PC-3 (cell line): Measurements from ENCODE around the gene PACRG. TPM values are rescaled to one million over a fixed set of nuclear protein-coding genes. Genes with fewer than 3 reads are reported as not detected.

Experiments
- ATAC-seq: fragments of 200-7000 bp; cut with Tn5 transposase; 2 replicates; pipeline ENCODE4 v1.9.1; 2020; ENCODE audit warnings: mild to moderate bottlenecking, moderate library complexity
- BruUV-seq: library from RNA; stranded (reverse); fragments of 400-500 nt; replicated peaks from 2 replicates; lab custom pipeline; 2021; lab: Mats Ljungman, UMichigan
- CTCF ChIA-PET: fragments of 300-600 bp; sonication (Branson Sonifier 250); formaldehyde crosslinking; loops from one replicate; lab custom pipeline; 2022; ENCODE audit warnings: antibody characterized with exemption; lab: Charles Lee
- POLR2A ChIA-PET: fragments of 300-600 bp; sonication (Branson Sonifier 250); formaldehyde crosslinking; loops from one replicate; lab custom pipeline; 2022; ENCODE audit warnings: antibody characterized with exemption; ENCODE audit not compliant: unreplicated experiment; lab: Charles Lee
- DNase-seq: peaks from one replicate; pipeline ENCODE4 v3.0.0-alpha.2; 2015
- H2AFZ ChIP-seq: fragments of 300-600 bp; sonication (generic); 2 replicates; pipeline ENCODE4 v1.6.0; 2016; ENCODE audit warnings: antibody characterized with exemption, low read length
- H3F3A ChIP-seq: fragments of 300-600 bp; sonication (generic); one replicate; pipeline ENCODE4 v1.6.0; 2017; ENCODE audit warnings: antibody characterized with exemption, low read length, control low read depth, mild to moderate bottlenecking; ENCODE audit not compliant: unreplicated experiment
- H3K27ac ChIP-seq: fragments of 300-600 bp; sonication (generic); 2 replicates; pipeline ENCODE4 v1.5.1; 2016; ENCODE audit warnings: mild to moderate bottlenecking, low read length
- H3K27me3 ChIP-seq: fragments of 300-600 bp; sonication (generic); 2 replicates; pipeline ENCODE4 v1.6.1; 2016; ENCODE audit warnings: low read length, mixed read lengths
- H3K36me3 ChIP-seq: fragments of 300-600 bp; sonication (generic); 2 replicates; pipeline ENCODE4 v1.6.1; 2016; ENCODE audit warnings: low read depth, mixed run types, low read length, mixed read lengths
- H3K4me1 ChIP-seq: fragments of 300-600 bp; sonication (generic); 2 replicates; pipeline ENCODE4 v1.5.1; 2016; ENCODE audit warnings: low read length; ENCODE audit not compliant: insufficient read depth
- H3K4me2 ChIP-seq: fragments of 300-600 bp; sonication (generic); 2 replicates; pipeline ENCODE4 v1.6.0; 2016; ENCODE audit warnings: low read length
- H3K4me3 ChIP-seq: fragments of 300-600 bp; sonication (generic); 2 replicates; pipeline ENCODE4 v1.5.1; 2016; ENCODE audit warnings: mild to moderate bottlenecking, low read length, mixed read lengths
- H3K79me2 ChIP-seq: fragments of 300-600 bp; sonication (generic); 2 replicates; pipeline ENCODE4 v1.6.1; 2017; ENCODE audit warnings: low read length, mixed read lengths
- H3K9ac ChIP-seq: fragments of 300-600 bp; sonication (generic); 2 replicates; pipeline ENCODE4 v1.6.0; 2016; ENCODE audit warnings: mild to moderate bottlenecking, low read length
- H3K9me2 ChIP-seq: fragments of 300-600 bp; sonication (generic); replicated peaks from 2 replicates; pipeline ENCODE4 v1.6.1; 2016; ENCODE audit warnings: mixed run types, low read length, mixed read lengths
- H3K9me3 ChIP-seq: fragments of 300-600 bp; sonication (generic); 2 replicates; pipeline ENCODE4 v1.6.1; 2016; ENCODE audit warnings: low read length, mixed read lengths
- H4K20me1 ChIP-seq: fragments of 300-600 bp; sonication (generic); 2 replicates; pipeline ENCODE4 v1.6.1; 2016; ENCODE audit warnings: low read length, mixed read lengths
- CTCF ChIP-seq: fragments of 300-600 bp; sonication (generic); conservative IDR thresholded peaks from 2 replicates; pipeline ENCODE4 v1.5.1; 2017; ENCODE audit warnings: antibody characterized with exemption, low read depth, mild to moderate bottlenecking, low read length
- EZH2 ChIP-seq: fragments of 300-600 bp; sonication (generic); IDR thresholded peaks from one replicate; pipeline ENCODE4 v1.6.1; 2017; ENCODE audit warnings: antibody characterized with exemption, mild to moderate bottlenecking, low read length; ENCODE audit not compliant: unreplicated experiment
- EZH2phosphoT487 ChIP-seq: fragments of 300-600 bp; sonication (generic); IDR thresholded peaks from 2 replicates; pipeline ENCODE4 v1.6.1; 2018; ENCODE audit warnings: mild to moderate bottlenecking, antibody characterized with exemption, low read length, borderline replicate concordance
- intact Hi-C: fragments of 100-400 bp; cut with micrococcal nuclease; formaldehyde crosslinking; loops from 2 replicates; pipeline ENCODE4 v1.9.0; 2023
- total RNA-seq: library from RNA; depleted of rRNA; stranded (reverse); fragments of >200 nt; gene quantifications from 2 replicates; pipeline ENCODE4 v1.2.3, GENCODE V29; 2014

The PACRG gene
- total RNA-seq, 1 experiment from 2014 or later: not detected

GRCh38 chr6:162898011-162898410 lies 170.2 kb downstream of the PACRG start:
- Histone ChIP-seq H3K4me1 (no peaks in the 10 kb centered on the region), H3K9ac (no peak overlapping the region), H3K9me3 (no peaks in the 10 kb centered on the region), H3K27ac (no peak overlapping the region), H3F3A (no peaks in the 10 kb centered on the region), H2AFZ (no peak overlapping the region), H3K27me3 (peaks cover 13% of the 10 kb centered on the region; the same call in 1 of the 2 replicates), H3K79me2 (no peaks in the 10 kb centered on the region), H3K9me2 (no peaks in the 10 kb centered on the region), H4K20me1 (no peaks in the 10 kb centered on the region), H3K4me2 (no peak overlapping the region), H3K36me3 (no peaks in the 10 kb centered on the region), H3K4me3 (no peak overlapping the region)
- BruUV-seq: no TSS peak
- POLR2A ChIA-PET: no interaction called here
- intact Hi-C loops: no loop called here
- TF ChIP-seq CTCF: no peak
- no peak for TF ChIP-seq EZH2
- no peak for TF ChIP-seq EZH2phosphoT487
- ATAC-seq: no peak
- CTCF ChIA-PET: no interaction called here
- DNase-seq: no peak

DNA sequence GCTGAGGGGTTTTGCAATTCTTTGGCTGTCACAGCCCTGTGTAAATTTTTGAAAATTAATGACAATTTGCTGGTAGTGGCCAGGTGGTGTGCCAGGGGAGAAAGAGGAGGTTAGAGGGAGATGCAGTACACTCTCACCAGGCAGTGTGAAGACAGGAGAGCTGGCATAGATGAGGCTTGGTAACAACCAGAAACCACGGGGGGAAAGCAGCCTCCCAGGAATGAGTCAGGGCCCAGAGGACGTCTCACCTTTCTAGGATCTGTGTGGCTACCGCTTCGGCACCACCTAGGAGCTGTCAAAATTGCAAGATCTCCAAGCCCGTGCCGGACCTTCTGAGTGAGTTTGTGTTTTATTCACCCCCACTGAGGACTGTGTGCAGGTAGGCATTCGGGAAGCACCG lies 171.4 kb downstream of the PACRG start:
- Histone ChIP-seq H2AFZ (no peak overlapping the region), H3K9ac (no peak overlapping the region), H3K9me3 (no peaks in the 10 kb centered on the region), H3K4me1 (no peaks in the 10 kb centered on the region), H3K27me3 (peaks cover 19% of the 10 kb centered on the region; the same call in 1 of the 2 replicates), H3K4me2 (no peak overlapping the region), H3K36me3 (no peaks in the 10 kb centered on the region), H4K20me1 (no peaks in the 10 kb centered on the region), H3K9me2 (no peaks in the 10 kb centered on the region), H3K4me3 (no peak overlapping the region), H3F3A (no peaks in the 10 kb centered on the region), H3K79me2 (no peaks in the 10 kb centered on the region), H3K27ac (no peak overlapping the region)
- TF ChIP-seq EZH2phosphoT487: no peak
- TF ChIP-seq CTCF: no peak
- TF ChIP-seq EZH2: no peak
- intact Hi-C loops: no loop called here
- no TSS peak for BruUV-seq
- DNase-seq (no peak), ATAC-seq (no peak)
- ChIA-PET CTCF (no interaction called here), POLR2A (no interaction called here)

DNA sequence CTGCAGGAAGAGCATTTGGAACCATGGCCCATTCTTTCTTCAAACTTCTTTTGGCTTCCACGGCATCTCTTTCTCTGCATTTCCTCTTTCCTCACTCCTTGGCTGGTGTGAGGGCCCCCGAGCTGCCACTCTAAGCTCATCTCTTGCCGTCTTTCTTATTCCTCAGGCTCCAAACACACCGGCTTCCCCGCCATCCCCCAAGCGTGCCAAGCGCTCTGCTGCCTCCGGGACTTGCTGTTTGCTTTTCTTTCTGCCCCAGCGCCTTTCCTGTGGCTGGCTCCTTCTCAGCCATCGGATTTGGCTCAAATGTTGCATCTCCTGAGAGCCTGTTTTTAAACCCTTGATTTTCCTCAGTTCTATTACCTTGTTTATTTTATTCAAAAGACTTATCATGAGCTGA lies 172.7 kb downstream of the PACRG start:
- no peak overlapping the region for H2AFZ ChIP-seq
- H3K79me2 ChIP-seq: no peaks in the 10 kb centered on the region
- H3K9ac ChIP-seq: no peak overlapping the region
- no peaks in the 10 kb centered on the region for H3K36me3 ChIP-seq
- H3F3A ChIP-seq: no peaks in the 10 kb centered on the region
- no peaks in the 10 kb centered on the region for H3K4me1 ChIP-seq
- no peaks in the 10 kb centered on the region for H3K9me3 ChIP-seq
- DNase-seq (no peak), ATAC-seq (no peak)
- H4K20me1 ChIP-seq: no peaks in the 10 kb centered on the region
- TF ChIP-seq CTCF (no peak), EZH2phosphoT487 (no peak), EZH2 (no peak)
- POLR2A ChIA-PET: no interaction called here
- CTCF ChIA-PET: no interaction called here
- no TSS peak for BruUV-seq
- H3K4me3 ChIP-seq: no peak overlapping the region
- no peak overlapping the region for H3K4me2 ChIP-seq
- H3K9me2 ChIP-seq: no peaks in the 10 kb centered on the region
- intact Hi-C loops: no loop called here
- H3K27ac ChIP-seq: no peak overlapping the region
- H3K27me3 ChIP-seq: peaks cover 27% of the 10 kb centered on the region; the same call in 1 of the 2 replicates
